GM19238 (cell line): ENCODE measurements around the gene DNM2.
"Not testable (repeated sequence)": the region's sequence is repeated elsewhere in the genome, so short reads cannot be mapped to it uniquely, and the experiment has no call there.

ENCODE experiments used
- DNase-seq: peaks from one replicate; pipeline ENCODE4 v3.0.0; 2011; ENCODE audit warnings: low spot score; ENCODE audit not compliant: insufficient read length

Gene DNM2

DNA sequence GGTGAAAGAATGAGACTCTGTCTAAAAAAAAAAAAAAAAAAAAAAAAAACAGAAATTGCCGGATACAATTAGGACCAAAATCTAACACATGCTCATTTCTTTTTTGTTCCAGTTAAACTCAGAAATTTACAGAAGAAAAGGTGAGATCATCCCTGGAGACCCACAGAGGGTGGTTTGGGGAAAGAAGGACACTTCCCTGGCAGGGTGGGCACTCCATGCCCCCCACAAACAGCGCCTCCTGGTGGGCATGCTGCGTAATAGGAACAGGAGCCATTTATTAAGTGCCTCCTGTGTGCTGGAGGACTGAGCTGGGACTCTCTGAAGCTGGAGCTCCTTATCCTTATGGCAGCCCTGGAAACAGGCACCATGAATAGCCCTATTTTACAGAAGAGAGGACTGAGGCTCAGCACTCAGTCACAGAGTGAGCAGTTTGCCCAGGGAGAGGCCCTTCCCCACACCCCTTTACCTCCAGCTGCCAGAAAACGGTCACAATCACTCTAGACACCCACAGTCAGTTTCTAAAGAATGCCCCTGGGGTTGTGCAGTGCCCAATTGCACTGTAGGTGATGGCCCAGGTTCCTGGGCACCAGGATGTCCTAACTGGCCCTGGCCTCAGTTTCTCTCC lies 140.4 kb downstream of the DNM2 start:
- no peak for DNase-seq

DNA sequence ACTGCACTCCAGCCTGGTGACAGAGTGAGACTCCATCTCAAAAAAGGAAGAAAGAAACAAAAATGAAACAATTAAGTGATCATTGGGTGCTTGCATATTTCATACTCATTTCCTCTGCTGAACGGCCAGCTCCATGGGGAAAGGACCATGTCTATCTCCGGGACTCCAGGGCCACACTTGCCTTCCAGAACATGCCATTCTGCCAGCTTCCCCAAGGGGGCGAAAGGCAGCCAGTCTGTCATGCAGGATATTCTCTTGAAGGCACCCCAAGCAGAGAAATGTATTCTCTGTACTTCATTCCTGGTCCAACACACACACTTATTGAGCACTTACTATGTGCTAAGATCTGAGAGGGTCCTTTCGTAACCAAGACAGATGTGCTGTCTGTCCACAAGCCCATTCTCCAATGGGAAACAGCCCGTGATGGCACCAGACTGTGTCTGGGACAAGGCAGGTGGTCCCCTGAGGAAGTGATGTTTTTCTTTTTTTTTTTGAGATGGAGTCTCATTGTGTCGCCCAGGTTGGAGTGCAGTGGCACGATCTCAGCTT lies 143.3 kb downstream of the DNM2 start:
- no peak for DNase-seq

DNA sequence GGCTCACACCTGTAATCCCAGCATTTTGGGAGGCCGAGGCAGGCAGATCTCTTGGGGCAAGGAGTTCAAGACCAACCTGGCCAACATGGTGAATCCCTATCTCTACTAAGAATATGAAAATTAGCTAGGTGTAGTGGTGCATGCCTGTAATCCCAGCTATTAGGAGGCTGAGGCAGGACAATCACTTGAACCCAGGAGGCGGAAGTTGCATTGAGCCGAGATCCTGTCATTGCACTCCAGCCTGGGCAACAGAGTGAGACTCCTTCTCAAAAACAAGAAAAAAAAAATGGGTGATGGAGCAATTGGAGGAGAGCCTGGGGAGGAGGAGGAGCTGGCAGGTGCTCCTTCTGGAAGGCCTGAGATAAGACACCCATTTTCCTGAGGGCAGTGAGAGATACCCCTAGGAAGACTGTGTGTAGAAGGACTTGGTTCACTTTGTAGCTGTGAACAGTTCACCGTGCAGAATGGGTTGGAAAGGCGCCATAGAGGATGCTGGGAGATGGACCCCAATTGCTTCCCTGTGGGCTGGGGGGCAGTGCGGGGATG lies 144.8 kb downstream of the DNM2 start:
- DNase-seq, result no peak

DNA sequence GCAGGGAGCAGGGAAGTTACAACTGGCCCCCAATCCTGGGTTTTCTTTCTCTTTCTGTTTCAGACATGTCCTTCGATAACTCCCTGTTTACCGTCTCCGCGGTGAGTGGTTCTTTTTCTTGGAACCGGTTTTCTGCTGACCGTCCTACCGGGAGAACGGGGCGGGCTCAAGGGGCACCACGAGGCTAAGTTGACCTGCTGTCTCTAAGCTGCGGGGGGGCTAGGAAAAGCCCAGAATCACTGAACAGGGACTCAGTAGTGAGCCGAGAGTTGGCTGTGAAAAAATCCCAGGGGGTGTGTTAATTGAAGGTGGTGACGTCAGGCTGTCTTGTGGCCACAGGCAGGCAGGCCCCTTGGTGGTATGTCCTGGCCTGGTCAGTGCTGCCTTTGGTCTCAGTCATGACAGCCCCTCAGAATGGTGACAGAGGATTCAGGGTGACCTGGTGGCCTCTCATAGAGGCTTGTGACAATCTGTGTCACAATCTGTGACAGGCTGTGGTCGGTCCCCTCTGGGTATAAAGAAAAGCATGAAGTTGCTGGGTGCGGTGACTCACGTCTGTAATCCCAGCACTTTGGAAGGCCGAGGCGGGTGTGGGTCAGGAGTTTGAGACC lies 145.3 kb downstream of the DNM2 start:
- DNase-seq, result no peak

DNA sequence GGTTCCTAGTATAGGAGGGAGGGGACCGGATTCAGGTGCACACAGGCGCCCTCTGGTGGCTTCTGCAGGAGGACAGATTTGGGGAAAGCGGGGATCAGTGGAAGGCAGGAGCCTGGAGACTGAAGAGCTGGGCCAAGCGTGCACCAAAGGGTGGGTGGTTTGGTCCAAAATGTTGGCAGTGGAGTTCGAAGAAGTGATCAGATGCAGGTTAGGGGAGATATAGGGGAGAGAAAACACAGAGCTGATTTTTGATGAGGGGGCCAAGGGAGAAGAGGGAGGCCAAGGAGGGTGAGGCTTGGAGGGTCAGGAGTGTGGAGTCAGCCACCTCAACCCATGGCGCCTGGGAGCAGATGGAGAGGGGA lies 146.6 kb downstream of the DNM2 start:
- peak; percentile 82 for DNase-seq

DNA sequence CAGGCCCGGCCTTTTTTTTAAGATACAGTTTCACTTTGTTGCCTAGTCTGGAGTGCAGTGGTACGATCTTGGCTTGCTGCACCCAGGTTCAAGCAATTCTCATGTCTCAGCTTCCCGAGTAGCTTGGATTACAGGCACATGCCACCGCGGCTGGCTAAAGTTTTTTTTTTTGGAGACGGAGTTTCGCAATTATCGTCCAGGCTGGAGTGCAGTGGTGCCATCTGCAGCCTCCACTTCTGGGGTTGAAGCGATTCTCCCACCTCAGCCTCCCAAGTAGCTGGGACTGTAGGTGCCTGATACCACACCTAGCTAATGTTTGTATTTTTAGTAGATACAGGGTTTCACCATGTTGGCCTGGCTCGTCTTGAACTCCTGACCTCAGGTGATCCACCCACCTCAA lies 148.6 kb downstream of the DNM2 start:
- DNase-seq, result no peak

DNA sequence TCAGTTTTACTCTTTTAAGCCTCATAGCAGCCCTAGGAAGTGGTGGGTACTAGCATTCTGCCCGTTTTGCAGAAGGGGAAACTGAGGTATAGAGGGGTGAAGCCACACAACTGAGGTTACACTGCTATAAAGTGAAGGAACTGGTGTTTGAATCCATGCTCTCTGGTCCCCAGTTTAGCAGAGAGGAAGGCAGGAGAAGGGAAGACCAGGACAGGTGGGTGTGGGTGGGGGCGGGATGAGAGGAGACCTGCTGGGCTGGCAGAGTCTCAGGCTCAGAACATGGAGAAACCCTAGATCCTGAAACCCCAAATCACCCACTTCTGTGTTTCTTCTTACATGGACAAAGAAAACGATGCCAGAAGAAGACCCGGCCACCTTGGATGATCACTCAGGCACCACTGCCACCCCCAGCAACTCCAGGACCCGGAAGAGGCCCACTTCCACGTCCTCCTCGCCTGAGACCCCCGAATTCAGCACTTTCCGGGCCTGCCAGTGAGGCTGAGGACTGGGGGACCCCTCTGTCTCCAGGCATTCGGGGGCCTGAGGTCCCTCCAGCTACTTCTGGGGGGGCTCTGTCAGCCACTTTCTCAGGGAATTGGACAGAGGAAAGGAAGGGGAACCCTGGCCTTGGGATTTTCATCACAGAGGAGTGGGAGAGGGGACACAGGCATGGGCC lies 151.1 kb downstream of the DNM2 start:
- DNase-seq, result no peak

DNA sequence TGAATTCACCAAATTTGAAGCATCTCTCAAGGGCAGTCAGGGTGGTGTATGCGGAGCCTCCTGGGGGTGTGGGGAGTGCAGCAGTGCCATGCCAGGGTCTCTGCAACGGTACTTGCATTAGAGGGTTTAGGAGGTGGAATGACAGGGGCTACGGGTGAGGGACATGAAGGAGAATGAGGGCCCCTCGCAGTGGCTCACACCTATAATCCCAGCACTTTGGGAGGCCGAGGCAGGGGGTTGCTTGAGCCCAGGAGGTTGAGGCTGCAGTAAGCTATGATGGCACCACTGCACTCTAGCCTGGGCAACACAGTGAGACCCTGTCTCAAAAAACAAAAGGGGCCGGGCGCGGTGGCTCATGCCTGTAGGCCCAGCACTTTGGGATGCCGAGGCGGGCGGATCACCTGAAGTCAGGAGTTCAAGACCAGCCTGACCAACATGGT lies 152.0 kb downstream of the DNM2 start:
- not testable (repeated sequence) for DNase-seq

DNA sequence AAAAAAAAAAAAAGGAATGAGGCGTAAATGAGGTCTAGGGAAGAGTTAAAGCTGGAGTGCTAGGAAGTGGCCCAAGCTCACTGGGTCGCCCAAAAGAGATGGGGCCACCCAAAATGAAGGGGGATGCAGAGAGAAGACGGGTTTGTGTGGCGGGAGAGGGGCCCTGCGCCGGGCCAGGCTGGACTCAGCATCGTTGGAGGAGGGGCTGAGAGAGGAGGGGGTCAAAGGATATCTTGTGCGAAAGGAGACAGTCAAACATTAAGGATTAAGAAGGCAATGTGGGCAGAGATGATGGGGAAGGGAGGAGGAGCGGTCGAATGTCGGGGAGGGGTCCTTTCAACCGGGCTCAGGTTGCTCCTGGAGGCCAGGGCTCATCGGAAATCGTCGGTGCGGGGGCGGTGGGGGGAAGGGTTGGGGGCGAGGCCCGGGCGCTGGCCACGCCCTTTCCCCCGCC lies 152.6 kb downstream of the DNM2 start:
- DNase-seq, result no peak

DNA sequence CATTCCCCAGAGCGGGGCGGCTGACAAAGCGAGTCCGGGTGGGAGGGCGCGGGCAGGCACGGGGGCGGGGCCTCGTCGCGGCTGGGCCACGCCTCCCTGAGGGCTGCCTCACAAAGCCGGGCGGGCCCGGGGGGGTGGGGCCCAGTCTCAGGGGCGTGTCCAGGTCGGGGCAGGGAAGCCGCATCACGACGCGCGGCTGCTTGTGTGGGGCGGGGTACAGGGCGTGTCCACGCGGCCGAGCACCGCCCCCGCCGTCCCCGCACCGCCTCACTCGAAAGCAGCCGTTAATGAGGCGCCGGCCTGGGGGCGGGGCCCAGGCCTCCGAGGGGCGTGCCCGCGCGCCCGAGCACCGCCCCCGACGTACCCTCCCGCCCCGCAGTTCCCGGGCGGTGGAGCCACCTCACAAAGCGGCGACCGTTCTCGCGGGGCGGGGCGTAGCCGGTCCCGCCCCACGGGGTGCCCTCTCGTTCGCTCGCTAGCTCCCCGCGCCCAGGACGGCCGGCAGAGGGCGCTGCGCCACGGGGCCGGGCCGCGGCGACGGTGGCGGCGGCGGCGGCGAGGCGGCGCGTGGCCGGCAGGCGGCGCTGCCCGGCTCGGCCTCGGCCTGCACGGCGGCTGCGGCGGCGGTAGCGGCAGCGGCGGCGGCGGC lies 153.2 kb downstream of the DNM2 start, which contains the start of gene CARM1:
CARM1 (plus strand) TSS at position 599 of the 649 bp plus-strand sequence. CDS start 150 bp downstream, outside the sequence.
- peak; percentile 97 for DNase-seq

DNA sequence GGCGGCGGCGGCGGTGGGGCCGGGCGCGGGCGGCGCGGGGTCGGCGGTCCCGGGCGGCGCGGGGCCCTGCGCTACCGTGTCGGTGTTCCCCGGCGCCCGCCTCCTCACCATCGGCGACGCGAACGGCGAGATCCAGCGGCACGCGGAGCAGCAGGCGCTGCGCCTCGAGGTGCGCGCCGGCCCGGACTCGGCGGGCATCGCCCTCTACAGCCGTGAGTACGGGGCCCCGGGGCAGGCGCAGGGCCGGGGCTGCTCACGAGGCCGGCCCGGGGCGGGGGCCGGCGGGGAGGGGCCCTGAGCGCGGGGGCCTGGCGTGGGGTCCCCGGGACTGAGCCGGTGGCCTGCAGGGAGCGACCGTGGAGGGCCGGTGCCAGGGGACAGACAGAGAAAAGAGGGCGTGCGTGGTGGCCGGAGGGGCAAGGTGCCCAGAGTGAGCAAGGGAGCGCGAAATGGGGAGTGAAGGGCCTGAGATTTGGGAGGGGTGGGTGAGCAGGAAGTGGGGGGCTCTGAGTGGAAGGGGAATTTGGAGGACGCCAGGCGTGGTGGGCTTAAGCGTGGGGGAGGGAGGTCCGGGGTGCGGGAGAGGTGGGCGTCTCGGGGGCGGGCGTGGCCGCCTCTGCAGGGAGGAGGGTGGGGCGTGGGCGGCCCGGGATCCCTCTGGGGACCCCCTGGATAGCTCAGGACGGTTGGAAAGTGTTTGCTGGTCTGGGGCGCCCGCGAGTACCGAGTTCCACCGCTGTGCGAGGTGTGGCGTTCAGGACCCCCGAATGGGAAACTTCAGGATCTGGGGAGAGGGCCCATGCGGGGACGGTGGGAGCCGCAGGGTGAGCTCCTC lies 154.0 kb downstream of the DNM2 start:
- DNase-seq, result no peak

DNA sequence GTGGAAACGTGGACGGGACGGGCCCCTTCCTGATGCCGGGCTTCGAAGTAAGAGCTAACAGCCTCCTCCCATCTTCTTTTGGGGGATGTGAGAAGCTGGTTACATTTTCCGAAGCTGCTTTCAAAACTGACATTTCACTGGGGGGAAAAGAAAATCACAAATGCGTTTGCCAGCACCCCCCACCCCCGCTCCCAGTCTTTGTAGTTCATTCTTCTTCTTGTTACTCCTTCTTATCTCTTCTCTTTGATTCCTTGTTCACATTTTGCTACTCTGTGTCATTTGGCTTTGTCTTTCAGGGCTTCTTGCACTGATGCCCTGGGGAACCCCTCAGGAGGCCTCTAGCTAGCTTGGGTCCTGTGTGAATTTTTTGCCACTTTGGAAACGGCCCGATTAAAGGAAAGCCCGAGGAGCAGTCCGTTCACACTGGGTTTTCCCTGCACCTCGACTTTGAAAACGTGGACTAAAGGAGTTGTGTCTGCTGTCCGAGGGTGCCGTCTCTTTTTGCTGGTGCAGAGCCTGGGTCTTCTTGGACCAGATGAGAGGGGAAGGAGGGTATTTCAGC lies 154.7 kb downstream of the DNM2 start:
- no peak for DNase-seq

DNA sequence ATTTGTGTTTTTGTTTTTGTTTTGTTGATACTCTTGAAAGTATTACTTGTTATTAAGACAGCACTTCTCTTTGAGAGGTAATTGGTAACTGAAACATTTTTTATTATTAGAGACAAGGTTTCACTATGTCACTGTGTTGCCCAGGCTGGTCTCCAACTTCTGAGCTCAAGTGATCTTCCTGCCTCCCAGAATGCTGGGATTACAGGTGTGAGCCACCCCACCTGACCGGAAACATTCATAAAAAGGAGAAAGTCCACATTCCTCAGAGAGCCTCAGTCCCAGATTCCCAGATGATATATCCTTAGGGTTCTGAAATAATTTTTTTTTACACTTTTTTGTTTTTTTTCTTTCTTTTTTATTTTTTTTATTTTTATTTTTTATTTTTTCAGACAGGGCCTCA lies 156.1 kb downstream of the DNM2 start:
- no peak for DNase-seq

DNA sequence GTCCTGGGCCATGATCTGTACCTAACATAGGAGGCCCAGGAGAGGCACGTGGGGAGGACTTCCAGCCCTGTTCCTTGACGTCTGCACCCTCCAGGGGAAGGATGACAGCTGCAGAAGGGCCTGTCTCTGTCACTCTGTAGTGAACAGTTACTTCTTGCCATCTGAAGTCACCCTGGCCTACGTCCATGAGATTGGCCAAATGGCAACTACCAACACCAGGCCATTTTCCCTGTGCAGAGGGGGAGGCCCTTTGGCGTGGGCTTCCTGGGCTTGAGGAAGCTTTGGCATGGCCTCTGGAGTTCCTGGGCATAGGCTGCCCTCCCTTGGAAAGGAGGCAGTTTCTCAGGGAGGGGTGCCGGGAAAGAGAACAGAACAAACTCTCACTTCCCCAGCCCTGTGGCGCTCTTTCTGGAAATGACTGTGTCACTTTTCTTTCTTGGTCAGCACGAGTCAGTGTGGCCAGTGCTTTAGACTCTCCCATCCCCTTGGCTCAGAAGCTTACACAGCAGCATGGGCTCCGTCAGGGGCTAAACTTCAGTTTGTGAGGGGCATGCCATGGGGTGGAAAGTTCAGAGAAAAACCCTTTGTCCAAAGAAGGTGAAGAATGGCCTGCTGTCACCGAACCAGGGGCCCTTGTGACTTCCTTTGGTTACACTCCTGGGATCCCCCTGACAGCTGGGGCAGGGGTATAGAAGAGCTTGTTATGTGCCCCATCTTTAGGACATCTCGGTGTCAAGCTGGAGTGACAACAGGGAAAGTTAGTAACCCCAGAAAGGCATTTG lies 158.8 kb downstream of the DNM2 start:
- DNase-seq, result peak; percentile 55

DNA sequence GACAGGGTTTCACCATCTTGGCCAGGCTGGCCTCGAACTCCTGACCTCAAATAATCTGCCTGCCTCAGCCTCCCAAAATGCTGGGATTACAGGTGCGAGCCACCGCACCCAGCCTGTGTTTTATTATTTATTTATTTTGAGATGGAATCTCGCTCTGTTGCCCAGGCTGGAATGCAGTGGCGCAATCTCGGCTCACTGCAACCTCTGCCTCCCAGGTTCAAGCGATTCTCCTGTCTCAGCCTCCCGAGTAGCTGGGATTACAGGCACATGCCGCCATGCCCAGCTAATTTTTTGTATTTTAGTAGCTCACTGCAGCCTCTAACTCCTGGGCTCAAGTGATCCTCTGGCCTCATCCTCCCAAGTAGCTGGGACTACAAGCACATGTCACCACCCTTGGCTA lies 159.7 kb downstream of the DNM2 start:
- DNase-seq, result not testable (repeated sequence)

DNA sequence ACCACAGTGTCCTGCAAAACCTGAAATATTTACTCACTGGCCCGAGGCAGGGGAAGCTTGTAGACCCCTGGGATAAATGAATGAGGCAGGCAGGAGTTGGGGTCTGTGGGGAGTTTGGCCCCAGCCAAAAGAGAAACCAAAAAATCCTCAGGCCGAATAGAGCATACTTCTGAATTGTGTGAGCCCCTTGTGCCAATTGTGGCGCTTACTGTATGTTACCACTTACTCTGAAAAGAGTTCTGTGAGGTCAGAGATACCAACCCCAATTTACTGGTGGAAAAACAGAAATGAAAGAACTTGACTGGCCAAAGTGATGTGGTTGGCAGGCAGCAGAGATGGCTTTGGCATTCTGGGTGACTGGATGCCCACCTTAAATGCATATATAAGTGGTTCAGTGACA lies 160.4 kb downstream of the DNM2 start:
- DNase-seq, result no peak
